SK-N-MC (cell line): Measurements from ENCODE around the gene PLSCR1.
"Not testable (repeated sequence)": the region's sequence is repeated elsewhere in the genome, so short reads cannot be mapped to it uniquely, and the experiment has no call there.

Experiments used
- EZH2 ChIP-seq: fragments of 200-600 bp; sonication (generic); IDR thresholded peaks from one replicate; pipeline ENCODE4 v1.6.1; 2017; ENCODE audit warnings: antibody characterized with exemption
- POLR2AphosphoS5 ChIP-seq: IDR thresholded peaks from 2 replicates; pipeline ENCODE4 v1.6.1; 2012; ENCODE audit warnings: mild to moderate bottlenecking, low read depth, low read length, borderline replicate concordance

- TF ChIP-seq POLR2AphosphoS5, EZH2: not testable (repeated sequence)
These were observed 69.4 kb downstream of the PLSCR1 start for GRCh38 chr3:146474976-146475375.
